GM23248 (cell line): ENCODE measurements around the gene THOC6. TPM values are rescaled to one million over a fixed set of nuclear protein-coding genes. Genes with fewer than 3 reads are reported as not detected.

Experiments used
- DNase-seq: peaks from one replicate; pipeline ENCODE4 v3.0.0-alpha.2; 2015
- H2AFZ ChIP-seq: fragments of 200-600 bp; sonication (generic); 2 replicates; pipeline ENCODE4 v1.6.1; 2016; ENCODE audit warnings: antibody characterized with exemption
- H3F3A ChIP-seq: fragments of 200-600 bp; sonication (generic); 2 replicates; pipeline ENCODE4 v1.6.1; 2016; ENCODE audit warnings: mild to moderate bottlenecking, antibody characterized with exemption, mixed run types; ENCODE audit not compliant: insufficient read depth
- H3K27ac ChIP-seq: fragments of 200-600 bp; sonication (generic); 2 replicates; pipeline ENCODE4 v1.5.1; 2016; ENCODE audit warnings: mild to moderate bottlenecking
- H3K27me3 ChIP-seq: fragments of 200-600 bp; sonication (generic); replicated peaks from 2 replicates; pipeline ENCODE4 v1.6.1; 2016; ENCODE audit warnings: mild to moderate bottlenecking; ENCODE audit not compliant: insufficient read depth
- H3K36me3 ChIP-seq: fragments of 200-600 bp; sonication (generic); 2 replicates; pipeline ENCODE4 v1.6.1; 2016; ENCODE audit warnings: low read depth, mild to moderate bottlenecking
- H3K4me1 ChIP-seq: fragments of 200-600 bp; sonication (generic); 2 replicates; pipeline ENCODE4 v1.6.1; 2016; ENCODE audit warnings: mild to moderate bottlenecking; ENCODE audit not compliant: insufficient read depth
- H3K4me2 ChIP-seq: fragments of 200-600 bp; sonication (generic); one replicate; pipeline ENCODE4 v1.6.1; 2016; ENCODE audit warnings: mild to moderate bottlenecking; ENCODE audit not compliant: unreplicated experiment
- H3K4me3 ChIP-seq: fragments of 200-600 bp; sonication (generic); 2 replicates; pipeline ENCODE4 v1.5.1; 2016; ENCODE audit warnings: mild to moderate bottlenecking
- H3K79me2 ChIP-seq: fragments of 200-600 bp; sonication (generic); 2 replicates; pipeline ENCODE4 v1.6.1; 2016; ENCODE audit warnings: mild to moderate bottlenecking; ENCODE audit not compliant: insufficient read depth
- H3K9ac ChIP-seq: fragments of 200-600 bp; sonication (generic); 2 replicates; pipeline ENCODE4 v1.6.1; 2016; ENCODE audit warnings: mild to moderate bottlenecking
- H3K9me2 ChIP-seq: fragments of 200-600 bp; sonication (generic); 2 replicates; pipeline ENCODE4 v1.6.1; 2016; ENCODE audit warnings: mixed run types, mild to moderate bottlenecking, moderate library complexity; ENCODE audit not compliant: insufficient read depth
- H3K9me3 ChIP-seq: fragments of 200-600 bp; sonication (generic); one replicate; pipeline ENCODE4 v1.6.1; 2017; ENCODE audit warnings: low read depth
- H4K20me1 ChIP-seq: fragments of 200-600 bp; sonication (generic); 2 replicates; pipeline ENCODE4 v1.6.0; 2016; ENCODE audit not compliant: insufficient read depth
- EZH2 ChIP-seq: fragments of 200-600 bp; sonication (generic); IDR thresholded peaks from 2 replicates; pipeline ENCODE4 v1.6.1; 2018; ENCODE audit warnings: antibody characterized with exemption, mild to moderate bottlenecking; ENCODE audit not compliant: insufficient read depth, poor library complexity, severe bottlenecking
- EZH2phosphoT487 ChIP-seq: fragments of 200-600 bp; sonication (generic); IDR thresholded peaks from 2 replicates; pipeline ENCODE4 v1.6.1; 2018; ENCODE audit warnings: antibody characterized with exemption, moderate library complexity, mild to moderate bottlenecking, low read depth; ENCODE audit not compliant: insufficient read depth
- WGBS, 2 experiments: methylation state at CpG; one replicate each; pipeline ENCODE4 v1.1.6; 2015 to 2017; ENCODE audit warnings: low lambda C conversion rate in 2 of 2, low coverage in 1 of 2; ENCODE audit errors: missing lambda C conversion rate in 2 of 2; 5-methylcytosine and 5-hydroxymethylcytosine counted together
- in situ Hi-C: fragments of 300-500 bp; cut with MboI; formaldehyde crosslinking; loops from 2 replicates; pipeline ENCODE4 v1.15.0; 2020
- polyA plus RNA-seq: library from polyadenylated mRNA; unstranded; fragments of >200 nt; fragmentation: Nextera tagmentation; extraction: Ambion mirVana; gene quantifications from 2 replicates; pipeline ENCODE4 v1.2.1, GENCODE V29; 2016
- total RNA-seq: library from RNA; depleted of rRNA; stranded (reverse); fragments of >200 nt; shearing (Covaris generic); gene quantifications from 2 replicates; pipeline ENCODE4 v1.2.3, GENCODE V29; 2014

Gene THOC6
- total and polyA plus RNA-seq, 2 experiments from 2014 or later = 17.7 to 22.4 TPM

DNA sequence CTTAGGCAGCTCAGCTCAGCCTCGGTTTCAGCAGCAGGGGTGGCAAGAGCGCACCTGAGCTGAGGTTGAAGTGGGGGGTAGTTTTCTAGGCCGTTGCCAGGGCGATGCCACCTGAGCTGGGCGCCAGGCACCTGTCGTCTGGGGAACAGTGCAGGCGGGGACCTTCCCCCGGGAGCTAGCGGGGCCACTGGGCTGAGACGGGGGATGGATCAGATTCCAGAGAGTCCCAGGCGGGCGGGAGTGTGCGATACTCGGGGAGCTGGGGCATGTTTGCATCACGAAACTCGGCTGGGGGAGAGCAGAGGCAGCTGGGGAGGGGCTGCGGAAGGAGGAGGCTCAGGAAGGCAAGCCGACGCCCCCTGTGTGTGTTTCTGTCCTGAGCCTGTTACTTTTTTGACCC, 11.6 kb upstream of the THOC6 start:
- H3K4me3 ChIP-seq = no peak overlapping the region
- no peaks in the 10 kb centered on the region for H4K20me1 ChIP-seq
- H3K36me3 ChIP-seq = no peaks in the 10 kb centered on the region
- in situ Hi-C loops = no loop called here
- H3K27me3 ChIP-seq = peaks cover 13% of the 10 kb centered on the region; the same call in 1 of the 2 replicates
- peak; percentile 53 for TF ChIP-seq EZH2
- TF ChIP-seq EZH2phosphoT487 = no peak
- no peaks in the 10 kb centered on the region for H3K9me3 ChIP-seq
- no peak overlapping the region for H3K9ac ChIP-seq
- WGBS, 2 experiments = 7 to 11% methylated on average over 17 to 19 of the region's 19 CpGs
- H2AFZ ChIP-seq = no peak overlapping the region
- H3K27ac ChIP-seq = no peak overlapping the region
- H3F3A ChIP-seq = no peaks in the 10 kb centered on the region
- no peaks in the 10 kb centered on the region for H3K9me2 ChIP-seq
- H3K4me1 ChIP-seq = peaks cover 6% of the 10 kb centered on the region; the same call in 1 of the 2 replicates
- no peaks in the 10 kb centered on the region for H3K79me2 ChIP-seq
- no peak for DNase-seq
- H3K4me2 ChIP-seq = no peak overlapping the region

- Histone ChIP-seq H2AFZ (no peak within 1 kb of the TSS), H3K4me2 (no peak within 1 kb of the TSS), H3K9ac (no peak within 1 kb of the TSS), H3F3A (no peaks in the 10 kb centered on the region), H3K27me3 (peaks cover 13% of the 10 kb centered on the region; the same call in 1 of the 2 replicates), H3K9me3 (no peaks in the 10 kb centered on the region), H3K4me3 (no peak within 1 kb of the TSS), H4K20me1 (no peaks in the 10 kb centered on the region), H3K4me1 (peaks cover 6% of the 10 kb centered on the region; the same call in 1 of the 2 replicates), H3K27ac (no peak within 1 kb of the TSS), H3K79me2 (no peaks in the 10 kb centered on the region), H3K9me2 (no peaks in the 10 kb centered on the region), H3K36me3 (no peaks in the 10 kb centered on the region)
- DNase-seq = peak; percentile 58
- WGBS, 2 experiments = 15 to 16% methylated on average over 27 of the region's 27 CpGs
- no peak for TF ChIP-seq EZH2
- TF ChIP-seq EZH2phosphoT487 = no peak
- in situ Hi-C loops = no loop called here
Observed at GRCh38 chr16:3012828-3013420, 10.9 kb upstream of the THOC6 start, which contains the start of gene CLDN9. CLDN9 (plus strand) TSS chr16:3012923; CDS start chr16:3013363, 440 bp downstream.

- WGBS, 2 experiments = 28 to 29% methylated on average over 17 of the region's 27 CpGs
- Histone ChIP-seq H3K36me3 (no peaks in the 10 kb centered on the region), H3K4me1 (peaks cover 6% of the 10 kb centered on the region; the same call in 1 of the 2 replicates), H4K20me1 (no peaks in the 10 kb centered on the region), H3K9me3 (no peaks in the 10 kb centered on the region), H3K4me2 (no peak overlapping the region), H3K9me2 (no peaks in the 10 kb centered on the region), H3K27me3 (peaks cover 13% of the 10 kb centered on the region; the same call in 1 of the 2 replicates), H3K9ac (no peak overlapping the region), H2AFZ (no peak overlapping the region), H3K27ac (no peak overlapping the region), H3K4me3 (no peak overlapping the region), H3K79me2 (no peaks in the 10 kb centered on the region), H3F3A (no peaks in the 10 kb centered on the region)
- TF ChIP-seq EZH2 (no peak), EZH2phosphoT487 (no peak)
- no peak for DNase-seq
- in situ Hi-C loops = no loop called here
Observed at GRCh38 chr16:3013491-3013951, 10.3 kb upstream of the THOC6 start.

DNA sequence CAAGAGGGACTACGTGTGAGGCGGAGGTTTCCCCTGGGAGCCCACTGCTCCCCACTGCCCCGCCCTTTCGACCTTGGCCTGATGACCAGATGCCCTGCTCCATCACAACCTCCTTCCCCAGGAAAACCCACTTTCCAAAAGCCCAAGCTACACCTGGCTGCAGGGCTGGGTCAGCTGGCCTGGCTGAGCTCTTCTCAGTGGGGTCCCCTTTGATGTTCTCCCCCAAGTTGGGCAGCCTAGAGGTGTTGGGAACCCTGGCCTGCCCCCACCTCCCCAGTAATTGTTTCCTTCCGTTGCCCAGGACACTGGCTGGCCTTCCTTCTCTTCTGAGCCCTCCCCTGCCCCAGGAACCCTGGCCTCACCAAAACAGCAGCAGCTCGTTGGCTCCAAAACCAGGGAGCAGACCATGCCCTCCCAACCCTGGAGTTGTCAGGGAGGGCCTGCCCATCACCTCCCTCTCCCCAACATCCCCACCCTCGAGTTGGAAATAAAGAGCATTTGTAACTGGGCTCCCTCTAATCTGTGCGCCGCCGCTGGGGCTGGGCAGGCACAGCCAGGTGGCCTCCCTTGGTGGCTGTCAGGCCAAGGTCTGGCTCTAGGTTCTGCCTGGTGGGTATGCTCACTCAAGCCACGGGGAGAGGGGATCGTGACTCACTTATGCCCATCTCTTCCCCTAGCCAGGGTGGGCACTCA, 9.7 kb upstream of the THOC6 start:
- in situ Hi-C loops = no loop called here
- no peaks in the 10 kb centered on the region for H3K36me3 ChIP-seq
- H3K9me2 ChIP-seq = no peaks in the 10 kb centered on the region
- 41 to 43% methylated on average over 10 to 12 of the region's 12 CpGs for WGBS, 2 experiments
- no peak for DNase-seq
- peaks cover 13% of the 10 kb centered on the region; the same call in 1 of the 2 replicates for H3K27me3 ChIP-seq
- H3F3A ChIP-seq = no peaks in the 10 kb centered on the region
- no peak overlapping the region for H3K4me3 ChIP-seq
- H3K4me1 ChIP-seq = peaks cover 6% of the 10 kb centered on the region; the same call in 1 of the 2 replicates
- no peaks in the 10 kb centered on the region for H4K20me1 ChIP-seq
- H2AFZ ChIP-seq = no peak overlapping the region
- no peaks in the 10 kb centered on the region for H3K9me3 ChIP-seq
- H3K79me2 ChIP-seq = no peaks in the 10 kb centered on the region
- no peak for TF ChIP-seq EZH2phosphoT487
- TF ChIP-seq EZH2 = no peak
- no peak overlapping the region for H3K27ac ChIP-seq
- no peak overlapping the region for H3K9ac ChIP-seq
- H3K4me2 ChIP-seq = no peak overlapping the region
